ENCODE results near the gene AUTS2. TPM values are rescaled to one million over a fixed set of nuclear protein-coding genes. Genes with fewer than 3 reads are reported as not detected.

The AUTS2 gene
- total and polyA plus RNA-seq, 2 of the 8 experiments (the other 6 are each of a cell fraction or from before 2014, with no cell fraction given), result 25.9 to 101 TPM

DNA sequence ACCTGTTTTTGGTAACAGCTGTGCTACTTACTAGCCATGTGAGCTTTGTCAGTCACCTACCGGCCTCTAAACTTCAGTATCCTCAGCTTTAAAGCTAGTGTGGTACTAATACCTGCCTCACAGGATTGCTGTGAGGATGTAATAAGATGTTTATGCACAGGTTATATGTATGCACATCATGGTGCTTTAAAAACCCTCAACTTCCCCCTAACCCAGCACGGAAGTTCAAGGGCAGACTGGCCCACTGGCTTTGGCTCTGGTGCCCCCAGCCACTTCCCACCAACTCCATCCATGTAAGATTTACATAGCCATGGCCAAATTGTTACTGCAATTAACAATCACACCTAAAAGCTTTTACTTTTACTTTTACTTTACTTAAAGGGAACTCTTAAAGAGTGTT lies 857.6 kb downstream of the AUTS2 start (continued):
- TF ChIP-seq, protein P1, sequence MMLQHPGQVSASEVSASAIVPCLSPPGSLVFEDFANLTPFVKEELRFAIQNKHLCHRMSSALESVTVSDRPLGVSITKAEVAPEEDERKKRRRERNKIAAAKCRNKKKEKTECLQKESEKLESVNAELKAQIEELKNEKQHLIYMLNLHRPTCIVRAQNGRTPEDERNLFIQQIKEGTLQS (IDR thresholded peaks at IDR 0.05; ENCODE audit: insufficient read depth, low read depth, low read length), result no peak
